C4-2B (cell line): Measurements from ENCODE around the gene SLC46A2.

ENCODE experiments used
- H3K27ac ChIP-seq: fragments of 450-650 bp; 2 replicates; pipeline ENCODE4 v1.5.1; 2017
- ZFX ChIP-seq: fragments of 450-650 bp; IDR thresholded peaks from 2 replicates; pipeline ENCODE4 v1.6.1; 2017
- TF ChIP-seq, protein P1 (sequence below): fragments of 450-650 bp; conservative IDR thresholded peaks from 2 replicates; pipeline ENCODE4 v1.5.1; 2017; ENCODE audit warnings: mild to moderate bottlenecking

The SLC46A2 gene

DNA sequence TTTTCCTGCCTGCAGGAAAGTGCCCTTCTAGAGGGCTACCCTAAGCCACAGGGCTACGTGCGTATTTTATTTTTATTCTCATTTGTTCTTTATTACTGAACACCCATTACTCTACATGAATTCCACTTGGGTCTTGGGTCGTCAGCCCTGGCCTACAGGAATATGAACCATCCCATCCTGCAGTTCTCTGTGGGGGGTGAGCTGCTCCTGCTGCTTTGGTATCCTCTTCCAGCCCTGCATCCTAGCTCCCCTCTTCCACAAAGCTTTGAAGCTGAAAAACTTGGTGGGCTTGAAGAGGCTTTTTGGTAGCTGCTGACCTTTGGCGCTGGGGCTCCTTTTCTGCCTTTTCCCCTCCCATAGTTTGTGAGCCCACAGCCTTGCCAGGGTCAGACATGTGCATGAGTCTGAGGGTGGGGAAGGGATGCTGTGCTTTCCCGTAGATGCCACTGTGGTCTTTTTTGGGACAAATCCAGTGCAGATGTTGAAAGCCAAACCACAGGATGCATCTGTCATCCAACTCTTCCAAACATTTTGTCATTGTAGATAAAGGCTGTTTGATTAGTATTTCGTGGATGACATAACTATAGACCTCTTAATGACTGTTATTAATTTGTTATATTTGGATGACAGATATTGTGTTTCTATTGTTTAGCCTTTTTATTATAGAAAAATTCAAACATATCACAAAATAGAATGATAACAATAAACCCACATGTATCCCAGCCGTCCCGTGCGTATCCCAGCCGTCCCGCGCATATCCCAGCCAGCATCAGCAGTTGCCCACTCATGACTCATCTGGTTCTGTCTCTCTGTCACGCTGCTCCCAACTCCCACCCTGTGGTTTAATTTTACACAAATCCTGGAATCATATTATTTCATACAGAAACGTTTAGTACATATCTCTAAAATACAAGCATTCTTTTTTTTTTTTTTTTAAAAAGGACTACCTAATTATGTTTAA, 43.9 kb downstream of the SLC46A2 start:
- TF ChIP-seq, protein P1, sequence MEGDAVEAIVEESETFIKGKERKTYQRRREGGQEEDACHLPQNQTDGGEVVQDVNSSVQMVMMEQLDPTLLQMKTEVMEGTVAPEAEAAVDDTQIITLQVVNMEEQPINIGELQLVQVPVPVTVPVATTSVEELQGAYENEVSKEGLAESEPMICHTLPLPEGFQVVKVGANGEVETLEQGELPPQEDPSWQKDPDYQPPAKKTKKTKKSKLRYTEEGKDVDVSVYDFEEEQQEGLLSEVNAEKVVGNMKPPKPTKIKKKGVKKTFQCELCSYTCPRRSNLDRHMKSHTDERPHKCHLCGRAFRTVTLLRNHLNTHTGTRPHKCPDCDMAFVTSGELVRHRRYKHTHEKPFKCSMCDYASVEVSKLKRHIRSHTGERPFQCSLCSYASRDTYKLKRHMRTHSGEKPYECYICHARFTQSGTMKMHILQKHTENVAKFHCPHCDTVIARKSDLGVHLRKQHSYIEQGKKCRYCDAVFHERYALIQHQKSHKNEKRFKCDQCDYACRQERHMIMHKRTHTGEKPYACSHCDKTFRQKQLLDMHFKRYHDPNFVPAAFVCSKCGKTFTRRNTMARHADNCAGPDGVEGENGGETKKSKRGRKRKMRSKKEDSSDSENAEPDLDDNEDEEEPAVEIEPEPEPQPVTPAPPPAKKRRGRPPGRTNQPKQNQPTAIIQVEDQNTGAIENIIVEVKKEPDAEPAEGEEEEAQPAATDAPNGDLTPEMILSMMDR: no peak
- TF ChIP-seq ZFX: no peak
- H3K27ac ChIP-seq: no peak overlapping the region

DNA sequence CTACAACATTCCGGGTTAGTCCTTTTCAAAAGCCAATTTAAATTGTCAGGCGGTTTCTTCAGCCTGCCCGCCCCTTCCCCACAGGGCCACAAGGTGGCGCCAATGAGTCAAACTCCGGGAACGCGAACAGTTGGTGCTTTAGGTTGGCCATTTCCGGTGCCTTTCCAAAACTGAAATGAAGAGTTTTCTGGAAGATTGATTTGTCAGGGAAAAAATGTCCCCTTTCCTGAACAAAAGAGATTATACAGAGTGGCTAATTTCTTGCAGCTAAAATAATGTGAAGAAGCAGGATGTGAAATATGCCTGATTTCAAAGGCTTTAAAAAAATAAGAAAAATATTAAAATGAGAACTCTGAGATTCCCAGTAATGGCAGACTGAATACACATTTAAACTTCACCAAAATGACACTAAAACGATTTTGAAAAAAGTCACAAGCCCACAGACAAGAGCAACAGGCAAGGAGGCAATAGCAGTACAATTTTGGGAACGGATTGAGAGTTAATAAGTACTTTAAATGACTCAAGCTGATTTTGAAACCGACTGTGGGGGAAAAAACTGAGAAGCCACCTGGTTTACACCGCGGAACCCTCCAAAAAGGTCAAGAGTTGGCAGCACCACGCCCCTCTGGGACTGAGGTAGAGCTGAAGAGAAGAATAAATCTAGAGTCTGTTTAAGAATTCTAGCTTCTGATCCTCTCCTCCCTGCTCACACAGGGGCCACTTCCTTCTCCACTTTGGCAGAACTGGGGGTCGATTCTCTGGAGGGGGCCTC, 45.7 kb downstream of the SLC46A2 start:
- H3K27ac ChIP-seq: no peak overlapping the region
- TF ChIP-seq ZFX: no peak
- TF ChIP-seq, protein P1: peak; percentile 99

DNA sequence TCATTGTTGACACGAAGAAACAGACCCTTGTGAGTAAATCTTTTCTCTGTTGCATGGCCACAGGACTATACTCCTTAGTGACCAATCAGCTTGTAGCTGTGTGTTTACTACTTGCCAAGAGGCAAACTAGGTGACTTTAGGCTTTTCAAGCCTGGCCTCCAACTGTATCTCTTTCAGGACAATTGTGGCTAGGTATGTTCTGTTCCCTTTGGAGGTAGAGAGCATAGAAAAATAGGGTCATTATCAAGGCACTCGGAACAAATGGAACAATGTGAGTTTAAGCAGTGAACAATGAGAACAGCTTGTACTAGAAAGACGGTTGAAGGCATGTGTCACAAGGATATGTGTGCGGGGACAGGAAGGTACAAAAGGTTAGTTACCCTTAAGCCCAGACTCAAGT, 48.1 kb downstream of the SLC46A2 start:
- no peak for TF ChIP-seq ZFX
- TF ChIP-seq, protein P1: no peak
- H3K27ac ChIP-seq: no peak overlapping the region; the same call in 1 of the 2 replicates

DNA sequence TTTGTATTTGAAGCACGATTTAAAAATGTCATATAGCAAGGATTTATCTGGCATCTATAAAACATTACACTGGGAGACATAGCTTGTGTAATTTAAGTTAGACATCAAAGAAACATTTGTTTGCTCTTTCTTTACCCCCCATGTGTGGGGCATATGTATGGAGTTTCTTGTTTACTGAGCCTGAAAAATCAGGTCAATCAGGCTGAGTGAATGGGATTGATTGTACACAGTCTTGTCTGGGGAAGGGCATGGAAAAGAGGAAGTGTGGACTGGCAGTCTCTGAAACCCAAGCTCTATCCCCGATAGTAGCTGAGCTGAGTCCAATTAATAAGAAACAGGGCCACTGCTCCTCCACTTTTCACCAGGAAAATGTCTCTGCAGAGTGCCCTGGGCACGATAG, 49.4 kb downstream of the SLC46A2 start:
- H3K27ac ChIP-seq: peak overlapping the region; percentile 48; the same call in 1 of the 2 replicates
- TF ChIP-seq ZFX: no peak
- TF ChIP-seq, protein P1: no peak

DNA sequence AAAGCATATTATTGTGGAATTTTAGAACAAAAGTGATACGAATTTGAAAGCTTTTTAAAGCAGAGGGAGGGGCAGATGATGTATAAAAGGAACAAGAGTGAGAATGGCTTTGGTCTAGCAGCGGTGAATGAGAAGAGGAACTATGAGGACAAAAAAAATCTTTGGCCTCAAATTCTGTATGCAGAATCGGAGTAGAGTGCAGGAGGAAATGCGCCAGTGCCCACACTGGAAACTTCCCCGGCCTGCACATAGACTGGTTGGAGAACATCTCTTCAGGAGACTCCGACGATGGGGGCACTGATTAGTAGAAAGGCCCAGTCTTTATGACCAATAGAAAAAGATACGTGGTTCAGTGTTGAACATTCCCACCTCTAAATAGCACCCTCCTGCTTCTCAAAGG, 51.3 kb downstream of the SLC46A2 start:
- H3K27ac ChIP-seq: no peak overlapping the region
- no peak for TF ChIP-seq ZFX
- TF ChIP-seq, protein P1: no peak

DNA sequence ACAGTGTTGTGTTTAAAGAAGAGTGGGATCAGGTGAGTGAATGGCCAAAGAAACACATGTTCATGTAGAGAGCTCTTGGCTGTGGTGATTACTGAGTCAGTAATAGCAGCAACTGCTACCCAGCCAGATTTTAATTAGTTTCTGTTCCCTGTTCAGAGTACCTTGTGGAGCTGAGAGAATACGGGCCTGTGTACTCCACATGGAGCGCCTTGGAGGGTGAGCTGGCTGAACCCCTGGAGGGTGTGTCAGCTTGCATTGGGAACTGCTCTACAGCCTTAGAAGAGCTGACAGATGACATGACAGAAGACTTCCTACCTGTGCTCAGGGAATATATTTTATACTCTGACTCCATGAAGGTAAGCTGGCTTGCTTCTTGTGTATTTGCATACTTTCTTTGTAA, 52.3 kb downstream of the SLC46A2 start:
- H3K27ac ChIP-seq: no peak overlapping the region
- TF ChIP-seq, protein P1: no peak
- no peak for TF ChIP-seq ZFX

DNA sequence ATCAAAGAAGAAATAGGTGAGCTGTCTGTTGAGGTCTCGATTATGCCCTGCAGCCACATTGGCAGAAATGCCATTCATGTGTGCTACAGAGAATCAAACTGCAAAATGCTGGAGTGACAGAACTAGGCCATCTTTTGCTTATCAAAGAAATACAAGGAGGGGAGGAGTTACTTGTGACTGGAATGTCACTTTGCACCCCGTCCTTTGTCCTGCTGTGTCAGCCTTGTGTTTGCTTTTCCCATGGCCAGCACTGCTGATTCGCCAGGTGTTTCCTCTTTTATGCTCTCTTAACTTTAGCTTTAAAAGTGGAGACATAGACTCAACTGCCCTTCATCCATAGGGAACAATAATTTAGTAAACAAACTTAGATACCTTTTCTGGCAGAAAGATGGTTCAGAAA, 54.3 kb downstream of the SLC46A2 start:
- no peak overlapping the region for H3K27ac ChIP-seq
- TF ChIP-seq, protein P1: no peak
- TF ChIP-seq ZFX: no peak
